Prostate gland (tissue), 2 donors: ENCODE data around the gene COP1.

Experiments used
- POLR2A ChIP-seq: fragments of 450-650 bp; IDR thresholded peaks from one replicate; pipeline ENCODE4 v1.6.1; 2016; ENCODE audit warnings: antibody characterized with exemption, mild to moderate bottlenecking
- TF ChIP-seq, protein P1 (sequence below), 4 experiments: fragments of 200-600 bp in 2 of 4; fragments of 450-650 bp in 2 of 4; sonication (generic) in 2 of 4; IDR thresholded peaks; 1 replicate in 3 of 4; 2 replicates in 1 of 4; pipeline ENCODE4 v1.5.1; 2016 to 2019; ENCODE audit warnings: antibody characterized with exemption in 4 of 4, mild to moderate bottlenecking in 2 of 4, moderate library complexity in 2 of 4

DNA sequence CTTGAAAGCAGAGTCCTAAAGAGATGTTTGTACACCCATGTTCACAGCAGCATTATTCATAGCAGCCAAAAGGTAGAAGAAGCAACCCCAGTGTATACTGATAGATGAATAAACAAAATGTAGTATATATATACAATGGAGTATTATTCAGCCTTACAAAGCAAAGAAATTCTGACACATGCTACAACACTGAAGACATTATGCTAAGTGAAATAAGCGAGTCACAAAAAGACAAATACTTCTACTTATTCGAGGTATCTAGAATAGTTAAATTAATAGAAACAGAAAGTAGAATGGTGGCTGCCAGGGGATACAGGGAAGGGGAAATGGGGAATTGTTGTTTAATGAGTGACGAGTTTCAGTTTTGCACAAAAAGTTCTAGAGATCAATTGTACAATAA, 23.5 kb downstream of the COP1 start:
- TF ChIP-seq, protein P1, sequence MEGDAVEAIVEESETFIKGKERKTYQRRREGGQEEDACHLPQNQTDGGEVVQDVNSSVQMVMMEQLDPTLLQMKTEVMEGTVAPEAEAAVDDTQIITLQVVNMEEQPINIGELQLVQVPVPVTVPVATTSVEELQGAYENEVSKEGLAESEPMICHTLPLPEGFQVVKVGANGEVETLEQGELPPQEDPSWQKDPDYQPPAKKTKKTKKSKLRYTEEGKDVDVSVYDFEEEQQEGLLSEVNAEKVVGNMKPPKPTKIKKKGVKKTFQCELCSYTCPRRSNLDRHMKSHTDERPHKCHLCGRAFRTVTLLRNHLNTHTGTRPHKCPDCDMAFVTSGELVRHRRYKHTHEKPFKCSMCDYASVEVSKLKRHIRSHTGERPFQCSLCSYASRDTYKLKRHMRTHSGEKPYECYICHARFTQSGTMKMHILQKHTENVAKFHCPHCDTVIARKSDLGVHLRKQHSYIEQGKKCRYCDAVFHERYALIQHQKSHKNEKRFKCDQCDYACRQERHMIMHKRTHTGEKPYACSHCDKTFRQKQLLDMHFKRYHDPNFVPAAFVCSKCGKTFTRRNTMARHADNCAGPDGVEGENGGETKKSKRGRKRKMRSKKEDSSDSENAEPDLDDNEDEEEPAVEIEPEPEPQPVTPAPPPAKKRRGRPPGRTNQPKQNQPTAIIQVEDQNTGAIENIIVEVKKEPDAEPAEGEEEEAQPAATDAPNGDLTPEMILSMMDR (IDR thresholded peaks at IDR 0.05) = no peak
- TF ChIP-seq POLR2A = no peak
